GM12891 (cell line): ENCODE results near the gene ZNF407.

ENCODE experiments used
- DNase-seq: peaks from one replicate; pipeline ENCODE4 v3.0.0; 2011; ENCODE audit warnings: low spot score; ENCODE audit not compliant: insufficient read length
- FAIRE-seq: peaks from 2 replicates; lab custom pipeline; 2011; peaks lifted over from hg19 to GRCh38; lab: Jason Lieb, UNC
- PAX5 ChIP-seq: IDR thresholded peaks from 2 replicates; pipeline ENCODE4 v1.6.1; 2011; ENCODE audit warnings: low read length, moderate library complexity, mild to moderate bottlenecking; ENCODE audit not compliant: insufficient read depth, severe bottlenecking
- POLR2A ChIP-seq: IDR thresholded peaks from 2 replicates; pipeline ENCODE4 v1.6.1; 2011; ENCODE audit warnings: low read depth, low read length, control low read depth
- POLR2AphosphoS5 ChIP-seq: IDR thresholded peaks from 2 replicates; pipeline ENCODE4 v1.6.1; 2011; ENCODE audit warnings: low read depth, low read length, control low read depth
- POU2F2 ChIP-seq: IDR thresholded peaks from 2 replicates; pipeline ENCODE4 v1.6.1; 2011; ENCODE audit warnings: low read depth, mild to moderate bottlenecking, control low read depth, low read length, moderate library complexity
- SPI1 ChIP-seq: IDR thresholded peaks from 2 replicates; pipeline ENCODE4 v1.6.1; 2011; ENCODE audit warnings: low read depth, low read length, control low read depth
- TAF1 ChIP-seq: IDR thresholded peaks from 2 replicates; pipeline ENCODE4 v1.6.1; 2011; ENCODE audit warnings: low read depth, low read length, control low read depth

Gene ZNF407

DNA sequence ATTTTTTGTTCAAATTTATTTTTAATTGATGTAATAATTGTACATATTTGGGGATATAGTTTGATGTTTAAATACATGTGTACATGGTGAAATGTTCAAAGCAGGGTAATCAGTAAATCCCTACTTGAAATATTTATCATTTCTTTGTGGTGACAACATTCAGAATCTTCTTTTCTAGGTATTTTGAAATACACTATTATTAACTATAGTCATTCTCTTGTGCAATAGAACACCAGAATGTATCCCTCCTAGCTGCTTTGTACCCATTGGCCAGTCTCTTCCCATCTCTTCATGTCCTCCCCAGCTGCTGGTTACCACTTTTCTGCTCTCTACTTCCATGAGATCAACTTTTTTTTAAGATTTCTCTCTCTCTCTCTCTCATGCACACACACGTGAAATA, 126.5 kb downstream of the ZNF407 start:
- FAIRE-seq (no peak), DNase-seq (no peak)
- TF ChIP-seq TAF1 (no peak), PAX5 (no peak), POLR2AphosphoS5 (no peak), POLR2A (no peak), POU2F2 (no peak), SPI1 (no peak)

- FAIRE-seq (no peak), DNase-seq (no peak)
- TF ChIP-seq POLR2AphosphoS5 (no peak), POLR2A (no peak), PAX5 (no peak), SPI1 (no peak), POU2F2 (no peak), TAF1 (no peak)
These were observed 128.0 kb downstream of the ZNF407 start for GRCh38 chr18:74725690-74726089.

GRCh38 chr18:74728586-74728985, 130.9 kb downstream of the ZNF407 start:
- TF ChIP-seq POLR2A = no peak
- no peak for TF ChIP-seq POU2F2
- TF ChIP-seq SPI1 = no peak
- no peak for TF ChIP-seq TAF1
- TF ChIP-seq POLR2AphosphoS5 = no peak
- no peak for TF ChIP-seq PAX5
- DNase-seq (no peak), FAIRE-seq (no peak)

GRCh38 chr18:74731097-74731496, 133.4 kb downstream of the ZNF407 start:
- no peak for FAIRE-seq
- no peak for DNase-seq
- TF ChIP-seq PAX5 (no peak), TAF1 (no peak), POLR2AphosphoS5 (no peak), SPI1 (no peak), POU2F2 (no peak), POLR2A (no peak)

DNA sequence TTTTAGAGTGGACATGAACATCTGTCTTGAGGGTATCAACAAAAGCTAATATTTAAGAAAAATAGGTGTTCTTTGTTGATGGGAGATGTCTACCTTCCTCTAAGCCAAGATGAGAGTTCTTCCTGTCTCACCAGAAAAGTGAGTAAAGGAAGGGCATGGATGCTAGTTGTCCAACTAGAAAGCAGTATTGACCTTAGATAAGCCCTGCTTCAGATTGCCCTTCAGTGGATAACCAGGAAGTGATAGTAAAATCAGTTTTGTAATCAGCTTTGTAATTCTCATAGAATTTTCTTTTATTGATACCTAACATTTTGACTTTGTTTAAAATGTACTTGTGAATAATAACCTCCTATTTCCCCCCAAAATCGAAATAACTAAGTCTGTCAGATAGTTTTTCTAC, 134.7 kb downstream of the ZNF407 start:
- DNase-seq = no peak
- no peak for FAIRE-seq
- no peak for TF ChIP-seq POLR2A
- TF ChIP-seq POU2F2 = no peak

DNA sequence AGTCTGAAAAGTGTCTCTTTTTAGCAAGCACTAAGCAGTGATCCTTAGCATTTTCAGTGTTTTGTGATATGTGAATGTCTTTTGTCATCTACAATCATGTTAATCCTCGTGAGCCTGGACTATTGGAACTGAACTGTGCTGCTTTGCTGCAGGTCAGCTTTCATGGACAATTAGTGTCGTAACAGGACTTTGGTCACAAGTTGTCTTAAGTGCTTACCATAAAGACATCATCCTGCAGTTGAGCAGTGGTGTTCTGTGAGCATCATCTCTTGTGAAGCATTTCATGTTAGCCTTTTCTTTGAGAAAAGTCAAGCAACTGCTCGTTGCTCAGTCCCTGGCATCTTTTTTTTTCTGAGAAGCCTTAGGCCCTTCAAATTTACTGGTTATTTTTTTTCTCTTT, 135.9 kb downstream of the ZNF407 start:
- TF ChIP-seq TAF1 (no peak), SPI1 (no peak), POLR2A (no peak), POLR2AphosphoS5 (no peak), PAX5 (no peak), POU2F2 (no peak)
- DNase-seq (no peak), FAIRE-seq (no peak)

- FAIRE-seq (no peak), DNase-seq (no peak)
- no peak for TF ChIP-seq POLR2AphosphoS5
- TF ChIP-seq POU2F2 = no peak
- TF ChIP-seq TAF1 = no peak
- TF ChIP-seq PAX5 = no peak
- TF ChIP-seq POLR2A = no peak
- no peak for TF ChIP-seq SPI1
These were observed 136.4 kb downstream of the ZNF407 start for GRCh38 chr18:74734013-74734444.

- FAIRE-seq = no peak
- DNase-seq = no peak
- no peak for TF ChIP-seq POLR2A
- TF ChIP-seq PAX5 = no peak
- no peak for TF ChIP-seq POU2F2
- TF ChIP-seq SPI1 = no peak
- TF ChIP-seq POLR2AphosphoS5 = no peak
- no peak for TF ChIP-seq TAF1
These were observed 142.3 kb downstream of the ZNF407 start for GRCh38 chr18:74739926-74740325.

DNA sequence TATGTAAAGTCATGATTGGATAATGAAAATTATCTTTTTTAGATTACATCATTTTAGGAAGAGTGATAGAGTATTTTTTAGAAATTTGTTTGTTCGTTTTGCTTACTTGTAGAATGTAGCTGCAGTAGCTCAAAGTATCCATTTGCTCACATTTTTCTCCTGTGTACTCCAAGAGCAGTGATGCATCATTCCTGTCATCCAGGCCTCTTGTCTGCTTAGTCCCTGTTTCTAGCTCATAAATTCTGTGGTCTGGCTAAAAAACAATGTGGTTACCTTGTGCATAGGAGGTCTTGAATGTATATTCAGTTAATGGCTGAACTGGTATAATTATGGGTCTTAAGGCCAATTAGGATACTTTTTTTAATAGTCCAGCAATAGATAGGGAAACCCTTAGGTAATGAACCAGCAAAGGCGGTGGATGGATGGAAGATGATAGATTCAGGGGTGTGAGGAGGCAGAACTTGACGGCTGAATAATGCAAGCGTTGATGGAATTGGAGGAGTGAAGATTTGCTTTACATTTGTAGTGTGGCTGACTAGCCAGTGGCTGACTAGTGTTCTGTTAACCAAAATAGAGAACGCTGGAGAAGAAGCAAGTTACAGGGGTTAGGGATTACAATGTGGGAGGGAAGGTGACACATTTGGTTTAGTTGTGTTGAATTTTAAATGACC, 145.0 kb downstream of the ZNF407 start:
- DNase-seq = no peak
- no peak for TF ChIP-seq POU2F2
- no peak for TF ChIP-seq TAF1
- TF ChIP-seq SPI1 = no peak
- no peak for TF ChIP-seq POLR2AphosphoS5
- no peak for TF ChIP-seq PAX5
- no peak for TF ChIP-seq POLR2A
- FAIRE-seq = no peak
